SK-N-SH treated with all-trans-retinoic acid at 6 μM for 48 hours (cell line): ENCODE data around the gene FNDC3B.

ENCODE experiments used
- ATAC-seq: fragments of 200-7000 bp; cut with Tn5 transposase; 3 replicates; pipeline ENCODE4 v1.9.1; 2020; ENCODE audit warnings: mild to moderate bottlenecking, moderate library complexity
- ARNTL ChIP-seq: fragments of 450-650 bp; formaldehyde crosslinking; IDR thresholded peaks from 2 replicates; pipeline ENCODE4 v1.5.0; 2020; ENCODE audit warnings: low read depth, mild to moderate bottlenecking, moderate library complexity, borderline replicate concordance
- BACH2 ChIP-seq: fragments of 250-450 bp; sonication (Bioruptor Pico); IDR thresholded peaks from 2 replicates; pipeline ENCODE4 v1.9.0; 2021; ENCODE audit warnings: mild to moderate bottlenecking, borderline replicate concordance
- CREB5 ChIP-seq: fragments of 250-450 bp; sonication (Bioruptor Pico); IDR thresholded peaks from 2 replicates; pipeline ENCODE4 v1.5.1; 2020; ENCODE audit warnings: low read depth, mild to moderate bottlenecking, moderate library complexity
- CSDC2 ChIP-seq: fragments of 250-450 bp; sonication (Bioruptor Pico); IDR thresholded peaks from 2 replicates; pipeline ENCODE4 v1.5.0; 2020; ENCODE audit warnings: mild to moderate bottlenecking, moderate library complexity
- CSRNP3 ChIP-seq: fragments of 250-450 bp; sonication (Bioruptor Pico); IDR thresholded peaks from 2 replicates; pipeline ENCODE4 v1.5.1; 2021; ENCODE audit warnings: mild to moderate bottlenecking, moderate library complexity
- ESRRG ChIP-seq: fragments of 250-450 bp; sonication (Bioruptor Pico); IDR thresholded peaks from 2 replicates; pipeline ENCODE4 v1.6.1; 2021; ENCODE audit warnings: mild to moderate bottlenecking
- ISL1 ChIP-seq: fragments of 250-450 bp; sonication (Bioruptor Pico); IDR thresholded peaks from 2 replicates; pipeline ENCODE4 v2.1.2; 2022; ENCODE audit warnings: mild to moderate bottlenecking, moderate library complexity
- OSR1 ChIP-seq: fragments of 250-450 bp; sonication (Bioruptor Pico); IDR thresholded peaks from 2 replicates; pipeline ENCODE4 v1.8.0; 2022; ENCODE audit warnings: moderate library complexity, mild to moderate bottlenecking, inconsistent platforms
- PATZ1 ChIP-seq: fragments of 250-450 bp; sonication (Bioruptor Pico); IDR thresholded peaks from 2 replicates; pipeline ENCODE4 v1.8.0; 2020; ENCODE audit warnings: mild to moderate bottlenecking, moderate library complexity, borderline replicate concordance
- POU6F1 ChIP-seq: fragments of 250-450 bp; sonication (Bioruptor Pico); IDR thresholded peaks from 2 replicates; pipeline ENCODE4 v1.8.0; 2021; ENCODE audit warnings: low read depth, mild to moderate bottlenecking, moderate library complexity, borderline replicate concordance
- RARB ChIP-seq: fragments of 250-450 bp; sonication (Bioruptor Pico); IDR thresholded peaks from 2 replicates; pipeline ENCODE4 v1.8.0; 2021; ENCODE audit warnings: mild to moderate bottlenecking, moderate library complexity
- SNAI2 ChIP-seq: fragments of 250-450 bp; sonication (Bioruptor Pico); IDR thresholded peaks from 2 replicates; pipeline ENCODE4 v1.5.0; 2020; ENCODE audit warnings: mild to moderate bottlenecking, moderate library complexity
- TCF4 ChIP-seq: fragments of 250-450 bp; sonication (Bioruptor Pico); IDR thresholded peaks from 2 replicates; pipeline ENCODE4 v1.8.0; 2021; ENCODE audit warnings: mild to moderate bottlenecking, moderate library complexity, borderline replicate concordance
- TOX ChIP-seq: fragments of 250-450 bp; sonication (Bioruptor Pico); IDR thresholded peaks from 2 replicates; pipeline ENCODE4 v1.8.0; 2021; ENCODE audit warnings: mild to moderate bottlenecking, moderate library complexity, borderline replicate concordance
- TSHZ2 ChIP-seq: fragments of 250-450 bp; sonication (Bioruptor Pico); IDR thresholded peaks from 2 replicates; pipeline ENCODE4 v1.5.0; 2020; ENCODE audit warnings: mild to moderate bottlenecking, moderate library complexity
- ZC3H10 ChIP-seq: fragments of 250-450 bp; sonication (Bioruptor Pico); IDR thresholded peaks from 2 replicates; pipeline ENCODE4 v1.5.1; 2021; ENCODE audit warnings: mild to moderate bottlenecking, moderate library complexity
- ZFP30 ChIP-seq: fragments of 450-650 bp; formaldehyde crosslinking; IDR thresholded peaks from 2 replicates; pipeline ENCODE4 v1.5.0; 2022; ENCODE audit warnings: mild to moderate bottlenecking, moderate library complexity
- ZNF565 ChIP-seq: fragments of 450-650 bp; formaldehyde crosslinking; conservative IDR thresholded peaks from 2 replicates; pipeline ENCODE4 v1.5.0; 2020; ENCODE audit warnings: low read depth, mild to moderate bottlenecking, moderate library complexity
- ZNF70 ChIP-seq: fragments of 450-650 bp; formaldehyde crosslinking; IDR thresholded peaks from 2 replicates; pipeline ENCODE4 v1.5.0; 2020; ENCODE audit warnings: mild to moderate bottlenecking, moderate library complexity
- ZNF8 ChIP-seq: fragments of 450-650 bp; formaldehyde crosslinking; IDR thresholded peaks from 2 replicates; pipeline ENCODE4 v1.5.0; 2020; ENCODE audit warnings: mild to moderate bottlenecking, moderate library complexity

Gene FNDC3B

GRCh38 chr3:172341482-172342059 lies 302.2 kb downstream of the FNDC3B start:
- TF ChIP-seq TOX (CRISPR knock-in tag) (no peak), CREB5 (CRISPR knock-in tag) (no peak)
- peak; percentile 92 for ATAC-seq

GRCh38 chr3:172342097-172342659 lies 302.8 kb downstream of the FNDC3B start:
- ATAC-seq, result no peak
- no peak for TF ChIP-seq POU6F1 (CRISPR knock-in tag)
- TF ChIP-seq ESRRG (CRISPR knock-in tag), result no peak
- TF ChIP-seq OSR1 (CRISPR knock-in tag), result no peak
- TF ChIP-seq TOX (CRISPR knock-in tag), result no peak
- TF ChIP-seq CREB5 (CRISPR knock-in tag), result no peak
- no peak for TF ChIP-seq TSHZ2 (CRISPR knock-in tag)
- no peak for TF ChIP-seq RARB (CRISPR knock-in tag)
- no peak for TF ChIP-seq CSDC2 (CRISPR knock-in tag)
- TF ChIP-seq ARNTL (CRISPR knock-in tag), result no peak
- TF ChIP-seq SNAI2 (CRISPR knock-in tag), result no peak
- no peak for TF ChIP-seq BACH2 (CRISPR knock-in tag)
- no peak for TF ChIP-seq ZNF8 (CRISPR knock-in tag)
- TF ChIP-seq ZC3H10 (CRISPR knock-in tag), result no peak
- no peak for TF ChIP-seq CSRNP3
- TF ChIP-seq ZFP30 (CRISPR knock-in tag), result no peak
- no peak for TF ChIP-seq TCF4

- ATAC-seq, result no peak
- no peak for TF ChIP-seq ZNF8 (CRISPR knock-in tag)
- no peak for TF ChIP-seq PATZ1 (CRISPR knock-in tag)
- TF ChIP-seq SNAI2 (CRISPR knock-in tag), result no peak
- no peak for TF ChIP-seq POU6F1 (CRISPR knock-in tag)
- TF ChIP-seq ISL1 (CRISPR knock-in tag), result no peak
- no peak for TF ChIP-seq CSRNP3
- TF ChIP-seq BACH2 (CRISPR knock-in tag), result no peak
- TF ChIP-seq TOX (CRISPR knock-in tag), result no peak
- no peak for TF ChIP-seq CREB5 (CRISPR knock-in tag)
- TF ChIP-seq RARB (CRISPR knock-in tag), result no peak
- no peak for TF ChIP-seq ZNF70
- no peak for TF ChIP-seq ZC3H10 (CRISPR knock-in tag)
- TF ChIP-seq ARNTL (CRISPR knock-in tag), result no peak
- no peak for TF ChIP-seq CSDC2 (CRISPR knock-in tag)
- TF ChIP-seq TCF4, result no peak
- TF ChIP-seq ZNF565 (CRISPR knock-in tag), result no peak
Measured at GRCh38 chr3:172343117-172343516, 303.7 kb downstream of the FNDC3B start.
